Common myeloid progenitor, CD34-positive (primary cell): Measurements from ENCODE around the gene P2RX6.
A peak's percentile ranks its signal among the peaks of the same experiment; 100 is the strongest.

Source experiments
- CTCF ChIA-PET: fragments of 350-600 bp; sonication (Branson Sonifier 250); formaldehyde crosslinking; loops from one replicate; lab custom pipeline; 2021; ENCODE audit warnings: antibody characterized with exemption; lab: Charles Lee
- POLR2A ChIA-PET: fragments of 350-600 bp; sonication (Branson Sonifier 250); formaldehyde crosslinking; loops from one replicate; lab custom pipeline; 2021; ENCODE audit warnings: antibody characterized with exemption; lab: Charles Lee
- DNase-seq, 3 donors: peaks; one replicate each; pipeline versions ENCODE4 v3.0.0 to v3.0.0-alpha.2; 2013
- H3K27ac ChIP-seq, 2 experiments: 1 replicate in 1 of 2; 2 replicates in 1 of 2; pipeline ENCODE4 v1.7.0; 2013; ENCODE audit warnings: inconsistent platforms in 2 of 2, low read length in 2 of 2, mild to moderate bottlenecking in 2 of 2, low read depth in 1 of 2, moderate library complexity in 1 of 2; ENCODE audit not compliant: severe bottlenecking in 2 of 2, insufficient read depth in 1 of 2, poor library complexity in 1 of 2
- H3K27me3 ChIP-seq, 5 experiments: replicated peaks in 2 of 5; 1 replicate in 3 of 5; 2 replicates in 2 of 5; pipeline versions ENCODE4 v1.6.1 to v1.7.0; 2013; ENCODE audit warnings: low read length in 4 of 5, mild to moderate bottlenecking in 2 of 5, moderate library complexity in 2 of 5, inconsistent platforms in 1 of 5; ENCODE audit not compliant: insufficient read depth in 5 of 5, control insufficient read depth in 4 of 5
- H3K36me3 ChIP-seq, 4 experiments: 1 replicate in 2 of 4; 2 replicates in 2 of 4; pipeline versions ENCODE4 v1.6.1 to v1.7.0; 2013; ENCODE audit warnings: low read length in 3 of 4, control low read depth in 1 of 4, mild to moderate bottlenecking in 1 of 4; ENCODE audit not compliant: control insufficient read depth in 4 of 4, insufficient read depth in 4 of 4
- H3K4me1 ChIP-seq, 4 experiments: 1 replicate in 3 of 4; 2 replicates in 1 of 4; pipeline versions ENCODE4 v1.6.1 to v1.7.1; 2013; ENCODE audit warnings: low read length in 3 of 4, mild to moderate bottlenecking in 3 of 4, control low read depth in 1 of 4, inconsistent platforms in 1 of 4, moderate library complexity in 1 of 4; ENCODE audit not compliant: control insufficient read depth in 4 of 4, insufficient read depth in 4 of 4; ENCODE audit errors: control extremely low read depth in 1 of 4
- H3K4me3 ChIP-seq, 7 experiments: 1 replicate in 4 of 7; 2 replicates in 3 of 7; pipeline versions ENCODE4 v1.5.1 to v1.7.0; 2013; ENCODE audit warnings: mild to moderate bottlenecking in 7 of 7, low read length in 6 of 7, moderate library complexity in 6 of 7, inconsistent platforms in 2 of 7, low read depth in 2 of 7, control low read depth in 1 of 7; ENCODE audit not compliant: insufficient read depth in 4 of 7, control insufficient read depth in 1 of 7; ENCODE audit errors: extremely low read depth in 1 of 7
- H3K9me3 ChIP-seq, 5 experiments: 1 replicate in 4 of 5; 2 replicates in 1 of 5; pipeline versions ENCODE4 v1.6.1 to v1.7.1; 2013; ENCODE audit warnings: low read length in 4 of 5, mild to moderate bottlenecking in 2 of 5, inconsistent platforms in 1 of 5, low read depth in 1 of 5, moderate library complexity in 1 of 5; ENCODE audit not compliant: control insufficient read depth in 4 of 5, insufficient read depth in 2 of 5; ENCODE audit errors: control extremely low read depth in 1 of 5
- WGBS: methylation state at CpG from one replicate; pipeline ENCODE4 v1.1.5; 2013; ENCODE audit not compliant: insufficient coverage; 5-methylcytosine and 5-hydroxymethylcytosine counted together

Gene P2RX6

DNA sequence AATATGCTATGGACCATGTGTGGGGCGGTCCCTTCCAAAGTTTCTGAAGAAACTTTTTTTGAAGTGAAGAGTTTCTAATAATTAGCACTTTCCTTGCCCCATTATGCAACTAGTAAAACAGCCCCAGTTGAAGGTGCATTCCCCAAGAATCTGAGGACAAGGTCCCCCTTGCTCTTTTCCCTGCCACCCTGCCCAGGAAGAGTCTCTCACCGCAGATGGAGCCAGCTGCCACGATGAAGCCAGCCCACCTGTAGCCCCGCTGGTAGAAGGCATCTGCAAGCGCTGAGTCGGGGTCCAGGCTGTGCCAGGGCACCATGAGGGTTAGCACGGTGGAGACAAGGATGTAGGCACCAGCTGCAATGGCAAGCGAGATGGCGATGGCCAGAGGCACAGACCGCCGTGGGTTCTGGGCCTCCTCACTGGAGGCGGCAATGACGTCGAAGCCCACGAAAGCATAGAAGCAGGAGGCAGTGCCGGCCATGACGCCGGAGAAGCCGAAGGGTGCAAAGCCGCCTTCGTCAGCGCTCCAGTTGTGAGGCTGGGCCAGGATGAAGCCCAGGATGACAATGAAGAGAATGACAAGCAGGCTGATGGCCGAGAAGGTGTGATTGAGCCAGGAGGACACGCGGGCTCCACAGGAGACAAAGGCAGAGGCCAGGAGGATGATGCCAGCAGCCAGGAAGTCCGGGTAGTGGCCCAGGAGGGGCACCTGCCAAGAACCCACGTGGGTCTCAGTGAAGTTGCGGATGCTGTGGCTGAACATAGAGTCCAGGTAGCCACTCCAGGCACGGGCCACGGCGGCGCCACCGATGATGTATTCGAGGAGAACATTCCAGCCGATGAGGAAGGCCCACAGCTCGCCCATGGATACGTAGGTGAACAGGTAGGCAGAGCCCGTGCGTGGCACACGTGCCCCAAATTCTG is 15.9 kb downstream of the P2RX6 start:
- CTCF ChIA-PET: no interaction called here
- no peaks in the 10 kb centered on the region for H3K36me3 ChIP-seq

DNA sequence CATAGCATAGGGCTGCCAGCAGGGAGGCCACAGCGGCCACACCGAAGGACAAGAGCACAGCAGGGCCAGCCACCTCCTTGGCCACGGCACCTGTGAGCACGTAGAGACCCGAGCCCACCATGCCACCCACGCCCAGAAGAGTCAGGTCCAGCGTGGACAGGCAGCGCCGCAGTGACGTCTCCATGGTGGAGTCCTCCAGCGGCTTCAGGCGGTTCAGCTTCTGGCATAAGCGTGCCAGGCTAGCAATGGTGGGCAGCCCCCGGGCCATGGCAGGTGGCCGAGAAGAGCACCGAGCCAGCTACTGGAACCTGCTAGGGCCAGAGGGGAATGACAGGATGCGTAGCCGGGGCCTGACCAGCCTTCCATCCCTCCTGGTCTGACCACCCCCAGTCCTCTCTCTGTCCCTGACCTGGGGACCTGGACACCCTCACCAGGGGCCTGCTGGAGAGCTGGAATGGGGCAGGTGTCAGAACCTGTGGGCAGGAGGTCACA is 16.6 kb downstream of the P2RX6 start:
- Histone ChIP-seq H3K27ac (no peak overlapping the region), H3K4me3 (peak overlapping the region in 3 of 7 experiments; percentile 52 to 67 (median 58)), H3K27me3 (peaks cover 0 to 27% (median 15%) of the 10 kb centered on the region in 5 experiments), H3K9me3 (no peaks in the 10 kb centered on the region), H3K4me1 (peaks cover 0 to 8% (median 5%) of the 10 kb centered on the region in 4 experiments), H3K36me3 (no peaks in the 10 kb centered on the region)
- POLR2A ChIA-PET: no interaction called here
- CTCF ChIA-PET: no interaction called here
- no peak for DNase-seq
- WGBS: 94% methylated on average over 18 of the region's 18 CpGs

More for the DNA sequence above, 15.9 kb downstream of the P2RX6 start:
- peaks cover 0 to 27% (median 15%) of the 10 kb centered on the region in 5 experiments for H3K27me3 ChIP-seq
- POLR2A ChIA-PET: no interaction called here
- peaks cover 0 to 8% (median 5%) of the 10 kb centered on the region in 4 experiments for H3K4me1 ChIP-seq
- H3K9me3 ChIP-seq: no peaks in the 10 kb centered on the region
- no peak overlapping the region for H3K27ac ChIP-seq
- no peak overlapping the region for H3K4me3 ChIP-seq
- 97% methylated on average over 38 of the region's 40 CpGs for WGBS
- DNase-seq: no peak

DNA sequence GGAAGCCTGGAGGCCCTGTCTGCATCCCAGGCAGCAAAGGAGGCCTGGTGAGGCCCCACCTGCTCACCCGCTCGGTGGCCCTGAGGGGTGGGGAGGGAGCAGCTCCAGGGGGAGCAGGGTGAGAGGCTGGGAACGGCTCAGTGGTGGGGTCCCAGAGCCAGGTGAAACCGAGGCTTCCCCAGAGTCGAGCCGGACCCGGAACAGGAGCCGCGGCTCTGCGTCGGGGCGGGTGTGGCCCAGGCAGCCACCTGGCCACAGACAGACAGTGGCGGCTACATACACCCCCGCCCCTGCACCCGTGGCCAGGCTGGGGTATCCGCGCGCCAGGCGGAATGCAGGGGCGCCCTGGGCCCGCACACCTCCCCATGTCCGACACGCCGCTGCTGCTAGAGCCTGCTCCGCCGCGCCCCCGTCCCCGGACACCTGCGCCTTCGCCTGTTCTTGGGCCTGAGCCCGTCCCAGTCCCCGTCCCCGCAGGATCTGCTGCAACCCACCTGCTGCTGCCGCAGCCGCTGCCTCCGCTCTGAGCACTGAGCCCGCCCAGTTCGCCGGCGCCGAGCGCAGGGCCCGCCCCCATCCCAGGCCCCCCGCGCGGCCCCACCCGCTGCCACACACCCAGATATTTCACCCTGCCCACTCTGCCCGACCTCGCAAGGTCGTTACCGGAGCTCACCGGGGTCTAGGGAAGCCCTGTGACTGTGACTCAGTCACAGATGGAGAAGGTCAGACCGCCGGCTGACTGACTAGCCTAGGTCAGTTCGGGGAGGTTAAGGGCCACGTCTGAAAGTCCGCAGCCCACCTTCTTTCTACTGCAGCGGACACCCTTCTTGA is 17.3 kb downstream of the P2RX6 start, which contains the start of gene SLC7A4:
SLC7A4 (minus strand) TSS at position 525 of the 831 bp plus-strand sequence. CDS start 749 bp downstream, outside the sequence.
- Histone ChIP-seq H3K27ac (no peak within 1 kb of the TSS), H3K9me3 (no peaks in the 10 kb centered on the region), H3K4me1 (peaks cover 0 to 8% (median 5%) of the 10 kb centered on the region in 4 experiments), H3K4me3 (peak within 1 kb of the TSS in 5 of 7 experiments; percentile 19 to 67 (median 52)), H3K36me3 (no peaks in the 10 kb centered on the region), H3K27me3 (peaks cover 0 to 27% (median 15%) of the 10 kb centered on the region in 5 experiments)
- POLR2A ChIA-PET: no interaction called here
- CTCF ChIA-PET: no interaction called here
- DNase-seq: peak in 2 of 3 donors; percentile 26 to 35
- 5% methylated on average over 52 of the region's 59 CpGs for WGBS

DNA sequence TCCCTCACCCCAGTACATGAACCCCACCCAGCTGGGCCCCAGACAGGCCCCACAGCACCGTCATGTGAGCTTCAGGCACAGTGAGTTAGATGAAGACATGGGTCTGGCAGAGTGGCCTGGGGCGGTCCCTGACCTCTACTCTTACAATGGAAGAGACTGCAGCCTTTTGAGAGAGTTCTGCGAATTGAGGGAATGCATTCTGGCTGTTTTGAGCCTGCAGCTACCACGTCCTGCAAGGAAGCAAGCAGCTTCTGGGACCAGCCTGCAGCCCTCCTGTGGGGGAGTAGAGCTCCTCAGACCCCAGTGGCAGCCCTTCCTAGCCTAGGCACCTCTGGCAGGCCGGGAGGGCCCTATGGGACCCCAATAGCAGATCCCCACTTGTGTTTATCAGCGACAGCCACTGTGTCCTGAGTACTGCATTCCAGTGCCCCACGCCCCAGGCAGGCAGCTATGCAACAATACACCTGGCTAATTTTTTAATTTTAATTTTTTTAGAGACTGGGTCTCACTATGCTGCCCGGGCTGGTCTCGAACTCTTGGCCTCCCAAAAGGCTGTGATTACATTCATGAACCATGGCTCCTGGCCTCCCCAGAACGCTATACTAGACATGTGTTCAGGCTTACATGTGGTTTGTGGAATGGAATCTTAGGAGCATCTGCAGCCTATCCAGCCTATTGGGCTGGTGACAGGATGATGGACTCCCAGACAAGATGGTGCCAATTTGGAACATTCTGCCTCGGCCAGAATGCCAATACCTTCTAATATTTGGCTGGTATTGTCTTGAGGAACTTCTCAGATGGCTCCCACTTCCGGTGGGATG is 18.1 kb downstream of the P2RX6 start:
- Histone ChIP-seq H3K4me1 (peaks cover 0 to 8% (median 5%) of the 10 kb centered on the region in 4 experiments), H3K9me3 (no peaks in the 10 kb centered on the region), H3K4me3 (no peak overlapping the region), H3K27me3 (peaks cover 0 to 27% (median 15%) of the 10 kb centered on the region in 5 experiments), H3K36me3 (no peaks in the 10 kb centered on the region), H3K27ac (no peak overlapping the region)
- POLR2A ChIA-PET: no interaction called here
- CTCF ChIA-PET: interaction anchor here (1.1 kb wide), 1 partner anchor 30 kb away, joined by 3 read pairs; no protein-coding TSS in a partner anchor
- WGBS: 94% methylated on average over 9 of the region's 12 CpGs
- DNase-seq: no peak

DNA sequence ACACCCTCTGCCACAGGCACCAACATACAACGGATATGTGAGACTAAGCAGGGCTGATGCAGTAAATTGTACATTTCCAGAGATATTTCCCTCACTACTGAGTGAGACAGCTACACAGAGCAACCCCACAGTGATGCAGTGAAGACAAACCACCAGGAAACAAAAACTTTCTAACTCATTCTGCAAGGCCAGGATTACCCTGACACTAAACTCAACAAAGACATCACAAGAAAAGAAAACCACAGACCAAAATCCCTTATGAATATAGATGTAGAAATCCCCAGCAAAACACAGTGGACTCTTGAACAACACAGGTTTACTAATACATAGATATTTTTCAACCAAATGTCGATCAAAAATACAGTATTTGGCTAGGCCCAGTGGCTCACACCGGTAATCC is 18.9 kb downstream of the P2RX6 start:
- WGBS: 100% methylated on average over 2 of the region's 3 CpGs
- H3K36me3 ChIP-seq: no peaks in the 10 kb centered on the region
- H3K27me3 ChIP-seq: peaks cover 0 to 27% (median 15%) of the 10 kb centered on the region in 5 experiments
- H3K9me3 ChIP-seq: no peaks in the 10 kb centered on the region
- POLR2A ChIA-PET: no interaction called here
- H3K4me1 ChIP-seq: peaks cover 0 to 8% (median 5%) of the 10 kb centered on the region in 4 experiments
- no peak overlapping the region for H3K4me3 ChIP-seq
- DNase-seq: no peak
- H3K27ac ChIP-seq: no peak overlapping the region
- CTCF ChIA-PET: interaction anchor here (1.1 kb wide), 1 partner anchor 31 kb away, joined by 3 read pairs; no protein-coding TSS in a partner anchor

DNA sequence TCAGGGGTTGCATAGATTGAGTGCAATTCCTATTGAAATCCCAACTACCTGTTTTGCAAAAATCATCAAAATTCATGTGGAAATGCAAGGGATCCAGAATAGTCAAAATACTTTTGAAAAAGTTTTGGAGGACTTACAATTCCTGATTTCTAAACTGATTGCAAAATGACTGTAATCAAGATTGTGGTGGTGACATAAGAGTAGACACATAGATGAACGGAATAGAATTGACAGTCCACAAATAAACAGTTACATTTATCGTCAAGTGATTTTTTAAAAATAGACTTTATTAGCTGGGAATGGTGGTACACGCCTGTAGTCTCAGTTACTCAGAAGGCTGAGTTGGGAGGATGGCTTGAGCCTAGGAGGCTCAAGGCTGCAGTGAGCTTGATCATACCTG is 20.0 kb downstream of the P2RX6 start:
- ChIA-PET CTCF (no interaction called here), POLR2A (no interaction called here)
- Histone ChIP-seq H3K4me1 (peaks cover 0 to 8% (median 5%) of the 10 kb centered on the region in 4 experiments), H3K9me3 (no peaks in the 10 kb centered on the region), H3K27me3 (peaks cover 0 to 27% (median 15%) of the 10 kb centered on the region in 5 experiments), H3K4me3 (no peak overlapping the region), H3K36me3 (no peaks in the 10 kb centered on the region), H3K27ac (no peak overlapping the region)
- WGBS: 100% methylated on average over 1 of the region's 3 CpGs
- no peak for DNase-seq
